22Rv1 (cell line): Measurements from ENCODE around the gene MRTFB.

ENCODE experiments used
- H3K27ac ChIP-seq: fragments of 450-650 bp; 2 replicates; pipeline ENCODE4 v1.5.1; 2017
- CTCF ChIP-seq: fragments of 450-650 bp; IDR thresholded peaks from 2 replicates; pipeline ENCODE4 v1.5.1; 2017; ENCODE audit warnings: mild to moderate bottlenecking
- ZFX ChIP-seq: fragments of 450-650 bp; IDR thresholded peaks from 2 replicates; pipeline ENCODE4 v1.6.1; 2017; ENCODE audit warnings: antibody characterized with exemption, borderline replicate concordance

The MRTFB gene

DNA sequence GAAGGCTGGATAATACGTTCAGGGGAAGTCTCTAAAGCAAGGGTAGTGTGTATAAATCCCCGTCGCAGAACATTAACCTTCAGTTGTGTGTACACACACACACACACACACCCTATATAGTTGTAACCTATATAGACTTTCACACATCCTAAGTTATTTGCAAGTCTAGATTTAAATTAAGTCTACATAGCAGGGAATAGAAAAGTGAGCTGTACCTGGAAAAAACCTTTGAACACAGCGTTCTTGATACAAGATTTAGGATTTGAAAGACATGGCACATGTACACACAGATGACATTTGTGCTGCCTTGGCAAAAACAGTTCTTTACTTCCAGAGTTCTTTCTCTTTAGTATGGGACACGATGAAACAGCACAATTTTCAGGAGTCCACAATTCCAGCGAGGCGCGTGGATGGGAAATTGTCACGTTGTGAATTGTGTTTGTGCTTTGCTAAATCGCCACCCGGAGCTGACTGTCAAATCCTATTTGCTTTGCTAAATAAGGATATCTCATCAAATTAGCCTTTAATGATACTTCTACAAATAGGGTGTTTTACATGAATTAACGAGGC lies 233.9 kb downstream of the MRTFB start:
- H3K27ac ChIP-seq: no peak overlapping the region
- TF ChIP-seq ZFX: no peak
- TF ChIP-seq CTCF: no peak

- no peak for TF ChIP-seq CTCF
- TF ChIP-seq ZFX: no peak
- H3K27ac ChIP-seq: no peak overlapping the region
Measured at GRCh38 chr16:14306485-14307058, 235.5 kb downstream of the MRTFB start.

GRCh38 chr16:14307059-14307526 lies 236.0 kb downstream of the MRTFB start:
- H3K27ac ChIP-seq: no peak overlapping the region

DNA sequence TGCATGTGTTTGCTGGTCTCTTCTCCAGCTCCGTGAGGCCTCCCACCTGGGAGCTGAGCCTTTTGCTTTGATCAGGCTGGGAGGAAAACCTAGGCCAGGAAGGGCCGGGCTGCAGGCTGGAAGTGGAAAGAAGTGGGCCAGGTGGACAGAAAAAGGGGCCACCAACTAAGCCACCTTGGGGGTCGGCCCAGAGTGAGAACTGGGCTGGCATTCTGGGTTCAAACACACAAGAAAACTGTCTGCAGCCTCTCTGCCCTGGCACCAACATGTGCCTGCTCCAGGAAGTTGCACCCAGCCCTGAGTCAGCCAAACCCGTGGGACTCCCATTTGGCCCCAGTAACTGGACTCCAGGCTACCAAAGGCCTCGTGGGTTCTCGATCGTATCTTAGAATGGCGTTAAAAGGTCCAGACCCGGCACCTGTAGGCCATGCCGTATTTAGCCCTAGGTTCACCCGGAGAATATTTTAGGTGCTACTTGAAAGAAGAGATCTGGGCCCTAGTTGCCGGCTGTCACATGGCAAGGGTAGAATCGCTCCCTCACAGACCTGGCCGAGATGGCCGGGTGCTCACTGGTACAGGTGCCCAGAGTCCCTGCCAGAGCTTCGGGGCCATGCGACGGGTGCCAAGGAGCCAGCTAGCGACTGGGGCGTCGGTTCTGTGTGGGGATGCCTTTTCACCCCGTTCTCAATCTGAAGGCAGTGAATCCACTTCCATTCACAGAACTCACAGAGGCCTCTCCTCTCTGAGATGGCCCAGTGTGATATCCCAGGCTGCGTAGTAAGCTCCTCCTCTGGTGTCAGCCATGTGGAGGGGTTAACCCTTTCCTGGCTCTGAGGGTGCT lies 236.6 kb downstream of the MRTFB start:
- no peak overlapping the region for H3K27ac ChIP-seq
- TF ChIP-seq ZFX (no peak), CTCF (no peak)

More at GRCh38 chr16:14307059-14307526, 236.0 kb downstream of the MRTFB start:
- no peak for TF ChIP-seq CTCF
- no peak for TF ChIP-seq ZFX

GRCh38 chr16:14308368-14308723 lies 237.2 kb downstream of the MRTFB start:
- no peak overlapping the region for H3K27ac ChIP-seq

DNA sequence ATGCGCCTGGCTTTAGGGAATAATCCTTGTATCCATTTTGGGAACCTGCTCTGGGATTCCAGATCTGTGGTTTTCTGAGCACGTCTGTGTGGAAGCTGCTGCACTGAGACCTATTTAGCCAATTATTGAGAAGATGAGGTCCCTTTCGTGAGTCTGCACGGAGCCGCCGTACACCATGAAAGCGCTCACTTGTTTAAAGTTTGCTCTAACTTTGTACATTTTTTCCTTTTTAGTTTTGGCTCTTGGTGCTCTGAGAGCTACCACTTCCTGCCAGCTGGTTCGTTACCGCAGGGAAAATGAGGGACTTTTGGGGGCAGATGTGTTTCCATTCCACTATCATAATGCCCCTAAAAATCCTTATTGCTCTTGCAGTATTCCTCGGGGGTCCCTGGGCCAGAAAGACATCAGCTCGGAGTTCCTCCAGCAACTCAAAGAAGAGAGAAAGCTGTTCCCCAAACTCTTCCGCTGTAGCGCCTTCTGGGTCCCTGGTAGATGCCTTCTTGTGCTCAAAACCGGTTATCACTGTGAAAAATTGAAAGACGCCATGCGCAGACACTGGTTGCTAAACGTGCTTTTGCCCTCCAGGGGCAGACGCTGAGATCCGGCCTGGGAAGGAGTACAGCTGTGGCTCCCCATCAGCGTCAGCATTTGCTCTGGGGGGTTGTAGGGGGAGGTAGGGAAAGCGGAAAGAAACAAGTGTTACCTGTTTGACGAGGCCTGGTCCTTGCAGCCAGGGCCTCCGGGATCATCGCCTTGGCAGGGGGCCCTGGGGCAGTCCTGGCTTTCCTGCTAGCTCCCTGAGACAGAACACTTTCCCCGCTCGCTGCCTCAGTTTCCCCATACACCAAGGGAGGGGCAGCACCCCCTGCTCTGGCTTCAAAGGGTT lies 238.1 kb downstream of the MRTFB start:
- no peak overlapping the region for H3K27ac ChIP-seq
- TF ChIP-seq ZFX (no peak), CTCF (no peak)

More at GRCh38 chr16:14308368-14308723, 237.2 kb downstream of the MRTFB start:
- TF ChIP-seq CTCF (no peak), ZFX (no peak)
